LNCaP clone FGC (cell line): ENCODE results near the gene RGS9.

Source experiments
- DNase-seq: peaks from one replicate; pipeline ENCODE4 v3.0.0-alpha.2; 2011; ENCODE audit warnings: low read depth
- H3K4me3 ChIP-seq: 2 replicates; pipeline ENCODE4 v1.5.1; 2011; ENCODE audit warnings: mild to moderate bottlenecking, low read depth, low read length, control low read depth
- CTCF ChIP-seq: IDR thresholded peaks from 2 replicates; pipeline ENCODE4 v1.5.1; 2012; ENCODE audit warnings: mild to moderate bottlenecking; ENCODE audit not compliant: control insufficient read depth, insufficient read depth; ENCODE audit errors: extremely low read depth

Gene RGS9

DNA sequence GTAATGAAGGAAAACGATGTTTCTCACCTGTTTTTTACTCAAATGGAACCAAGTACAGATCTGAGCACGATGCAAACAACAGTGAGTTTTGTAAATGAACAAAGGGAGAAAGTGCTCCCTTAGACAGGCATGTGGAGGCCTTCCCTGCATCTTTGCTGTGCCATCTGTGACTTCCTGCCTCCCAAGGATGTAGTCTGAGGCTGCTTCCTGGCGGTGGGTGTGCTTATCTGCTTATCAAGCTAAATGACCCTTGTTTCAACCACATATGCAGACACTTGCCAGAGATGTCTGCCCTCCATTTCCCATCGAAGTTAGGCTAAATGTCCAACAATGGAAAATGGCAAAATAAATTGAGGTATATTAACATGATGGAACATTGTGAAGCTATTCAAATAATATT, 34.6 kb downstream of the RGS9 start:
- no peak overlapping the region for H3K4me3 ChIP-seq
- no peak for TF ChIP-seq CTCF
- DNase-seq, result no peak

- no peak for DNase-seq
- TF ChIP-seq CTCF, result no peak
- H3K4me3 ChIP-seq, result no peak overlapping the region
Observed at GRCh38 chr17:65172496-65173136, 35.4 kb downstream of the RGS9 start.

- DNase-seq, result no peak
- TF ChIP-seq CTCF, result no peak
- no peak overlapping the region for H3K4me3 ChIP-seq
Observed at GRCh38 chr17:65173284-65173793, 36.2 kb downstream of the RGS9 start.

GRCh38 chr17:65173976-65174683, 37.0 kb downstream of the RGS9 start:
- H3K4me3 ChIP-seq, result no peak overlapping the region

DNA sequence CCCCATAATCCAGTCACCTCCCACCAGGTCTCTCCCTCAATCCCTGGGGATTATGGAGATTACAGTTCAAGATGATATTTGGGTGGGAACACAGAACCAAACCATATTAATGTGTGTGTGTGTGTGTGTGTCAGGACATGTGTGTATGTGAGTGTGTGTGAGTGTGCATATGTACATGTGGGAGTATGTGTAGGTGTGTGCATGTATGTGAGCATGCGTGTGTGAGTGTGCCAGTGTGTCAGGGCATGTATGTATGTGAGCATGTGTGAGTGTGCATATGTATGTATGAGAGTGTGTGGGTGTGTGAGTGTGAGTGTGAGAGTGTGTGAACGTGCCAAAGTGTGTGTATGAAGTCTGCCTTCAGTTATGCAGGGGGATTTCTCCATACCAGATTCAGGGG, 37.8 kb downstream of the RGS9 start:
- H3K4me3 ChIP-seq, result no peak overlapping the region
- no peak for DNase-seq
- no peak for TF ChIP-seq CTCF

More at GRCh38 chr17:65173976-65174683, 37.0 kb downstream of the RGS9 start:
- no peak for DNase-seq
- TF ChIP-seq CTCF, result no peak

DNA sequence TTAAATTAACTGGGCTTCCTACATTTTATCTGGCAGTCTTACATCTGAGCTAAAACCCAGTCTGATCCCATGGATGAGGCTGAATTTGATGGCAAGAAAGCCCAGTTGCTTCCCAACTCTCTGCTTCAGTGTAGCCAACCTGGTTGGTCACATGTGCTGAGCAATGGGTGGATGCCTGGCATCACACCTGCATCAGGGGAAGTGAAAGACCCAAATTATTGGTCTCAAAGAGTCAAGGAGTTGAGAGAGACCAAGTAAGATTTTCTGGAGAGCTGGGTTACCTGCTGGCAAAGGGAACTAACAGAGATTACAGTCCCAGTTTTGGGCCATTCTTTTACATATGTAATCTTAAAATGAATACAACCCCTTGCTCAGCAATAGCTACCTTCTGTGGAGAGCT, 38.8 kb downstream of the RGS9 start:
- TF ChIP-seq CTCF, result no peak
- no peak for DNase-seq
- H3K4me3 ChIP-seq, result no peak overlapping the region
